Endodermal cell (in vitro differentiated cells): ENCODE results near the gene RNF144A. TPM values are rescaled to one million over a fixed set of nuclear protein-coding genes. Genes with fewer than 3 reads are reported as not detected.

Source experiments
- DNase-seq: peaks from one replicate; pipeline ENCODE4 v3.0.0-alpha.2; 2017
- H3K27ac ChIP-seq: 2 replicates; pipeline ENCODE4 v1.5.1; 2013; ENCODE audit warnings: mild to moderate bottlenecking, low read depth, low read length, moderate library complexity
- H3K27me3 ChIP-seq: 2 replicates; pipeline ENCODE4 v1.6.1; 2013; ENCODE audit warnings: mild to moderate bottlenecking, low read length, moderate library complexity; ENCODE audit not compliant: insufficient read depth, control insufficient read depth, poor library complexity, severe bottlenecking
- H3K36me3 ChIP-seq: 2 replicates; pipeline ENCODE4 v1.7.0; 2013; ENCODE audit warnings: mild to moderate bottlenecking, low read length, moderate library complexity; ENCODE audit not compliant: control insufficient read depth, insufficient read depth
- H3K4me1 ChIP-seq: one replicate; pipeline ENCODE4 v1.7.0; 2013; ENCODE audit warnings: low read length; ENCODE audit not compliant: control insufficient read depth, insufficient read depth
- H3K4me3 ChIP-seq: 2 replicates; pipeline ENCODE4 v1.5.1; 2013; ENCODE audit warnings: mild to moderate bottlenecking, low read length, moderate library complexity
- H3K9ac ChIP-seq: 2 replicates; pipeline ENCODE4 v1.6.1; 2013; ENCODE audit warnings: mild to moderate bottlenecking, low read length, moderate library complexity; ENCODE audit not compliant: poor library complexity, severe bottlenecking; ENCODE audit errors: extremely low read depth
- H3K9me3 ChIP-seq: 2 replicates; pipeline ENCODE4 v1.6.1; 2013; ENCODE audit warnings: mild to moderate bottlenecking, low read length, moderate library complexity; ENCODE audit not compliant: control insufficient read depth
- H3K27ac Mint-ChIP-seq: 2 replicates; pipeline ENCODE4 v1.8.0; 2020; ENCODE audit warnings: mixed read lengths
- H3K27me3 Mint-ChIP-seq: 2 replicates; pipeline ENCODE4 v1.8.0; 2021; ENCODE audit warnings: mild to moderate bottlenecking, mixed read lengths; ENCODE audit not compliant: insufficient read depth
- H3K36me3 Mint-ChIP-seq: 2 replicates; pipeline ENCODE4 v1.8.0; 2020; ENCODE audit warnings: low read depth, mixed read lengths
- H3K4me1 Mint-ChIP-seq: 2 replicates; pipeline ENCODE4 v1.8.0; 2020; ENCODE audit warnings: mixed read lengths
- H3K4me3 Mint-ChIP-seq: 2 replicates; pipeline ENCODE4 v1.8.0; 2020; ENCODE audit warnings: mild to moderate bottlenecking, moderate library complexity, mixed read lengths
- H3K9me3 Mint-ChIP-seq: 2 replicates; pipeline ENCODE4 v1.8.0; 2020; ENCODE audit warnings: mild to moderate bottlenecking, mixed read lengths
- WGBS, 2 experiments: methylation state at CpG; one replicate each; pipeline versions ENCODE4 v1.1.5 to v1.1.7; 2013; ENCODE audit warnings: missing lambda C conversion rate in 2 of 2, mixed read lengths in 1 of 2; ENCODE audit not compliant: insufficient coverage in 1 of 2, insufficient read length in 1 of 2; 5-methylcytosine and 5-hydroxymethylcytosine counted together
- long read RNA-seq, 4 experiments: library from polyadenylated mRNA in 2 of 4; library from RNA in 1 of 4; library from capped mRNA in 1 of 4; stranded (forward) in 3 of 4; unstranded in 1 of 4; transcript quantifications; one replicate each; pipeline ENCODE4 v2.0.0, GENCODE V29; 2020 to 2021; ENCODE audit warnings: inconsistent platforms in 1 of 4
- polyA plus RNA-seq, 2 experiments: library from polyadenylated mRNA; stranded (reverse); fragments of 50-300 nt; gene quantifications; one replicate each; pipeline ENCODE4 v1.2.3, GENCODE V29; 2013
- total RNA-seq, 2 donors: library from RNA; stranded (reverse); fragmentation: NEBNext Ultra II Directional in 1 of 2; extraction: Animal tissue kit (Norgen Biotek cat#: 25700) in 1 of 2; gene quantifications; 2 replicates in 1 of 2; 3 replicates in 1 of 2; pipeline ENCODE4 v1.2.1, GENCODE V29; 2021
- TF ChIP-seq, protein P1 (sequence below): fragments of 200-600 bp; sonication (generic); conservative IDR thresholded peaks from 2 replicates; pipeline ENCODE4 v1.5.0; 2021; ENCODE audit warnings: antibody characterized with exemption, mild to moderate bottlenecking

The RNF144A gene, protein sequence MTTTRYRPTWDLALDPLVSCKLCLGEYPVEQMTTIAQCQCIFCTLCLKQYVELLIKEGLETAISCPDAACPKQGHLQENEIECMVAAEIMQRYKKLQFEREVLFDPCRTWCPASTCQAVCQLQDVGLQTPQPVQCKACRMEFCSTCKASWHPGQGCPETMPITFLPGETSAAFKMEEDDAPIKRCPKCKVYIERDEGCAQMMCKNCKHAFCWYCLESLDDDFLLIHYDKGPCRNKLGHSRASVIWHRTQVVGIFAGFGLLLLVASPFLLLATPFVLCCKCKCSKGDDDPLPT
- total RNA-seq: 10 to 100 TPM; 12.4 to 26.0 TPM
- 31.7 TPM for polyA plus RNA-seq (2013, experiment 1 of 2)
- 25.7 TPM for polyA plus RNA-seq (2013, experiment 2 of 2)
- long read RNA-seq, experiment 1, partial matches to known transcripts: 1 of 6 reads
- long read RNA-seq, experiment 1, other reads (novel, unspliced or antisense): 5 of 6 reads
- long read RNA-seq, experiment 2, full-length matches to known transcripts: 16 of 35 reads
- long read RNA-seq, experiment 2, partial matches to known transcripts: 2 of 35 reads
- long read RNA-seq, experiment 2, other reads (novel, unspliced or antisense): 17 of 35 reads
- long read RNA-seq, experiment 3, full-length matches to known transcripts: 3 of 9 reads
- long read RNA-seq, experiment 3, partial matches to known transcripts: 3 of 9 reads
- long read RNA-seq, experiment 3, other reads (novel, unspliced or antisense): 3 of 9 reads
- long read RNA-seq, experiment 4: 0 reads

DNA sequence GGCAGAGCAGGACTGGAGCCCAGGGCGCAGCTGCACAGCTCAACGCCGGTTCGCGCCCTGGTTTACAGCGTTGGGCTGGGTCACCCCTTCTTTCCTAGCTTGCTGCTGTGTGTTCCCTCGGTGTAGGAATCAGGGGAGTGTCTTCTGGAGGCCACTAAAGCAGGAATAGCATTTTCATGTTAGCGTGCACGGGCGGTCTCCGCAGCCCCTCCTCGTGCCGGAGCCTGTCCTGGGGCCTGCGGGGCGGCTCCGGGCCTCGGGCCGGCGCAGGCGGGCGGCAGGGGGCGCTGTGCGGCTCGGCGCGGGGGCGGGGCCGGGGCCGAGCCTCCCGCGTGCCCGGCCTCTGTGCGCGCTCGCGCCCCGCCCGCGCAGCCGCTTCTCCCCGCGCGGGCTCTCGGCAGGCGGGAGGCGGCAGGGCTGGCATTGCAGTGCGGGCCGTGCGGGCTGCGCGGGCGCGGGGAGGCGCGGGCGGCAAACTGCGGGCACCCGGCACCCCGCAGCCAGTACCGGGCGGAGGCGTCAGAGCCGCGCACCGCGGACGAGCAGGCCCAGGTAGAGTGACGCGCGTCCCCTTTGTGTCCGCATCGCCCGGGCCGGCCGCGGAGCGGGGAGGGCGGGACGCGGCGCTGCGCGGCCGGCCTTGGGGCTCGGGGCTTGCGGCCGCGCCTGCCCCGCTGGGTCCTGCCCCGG, at the start of gene RNF144A:
Gene RNF144A (plus strand): TSS at position 342 of the 690 bp plus-strand sequence. CDS start 79,515 bp downstream, outside the sequence.
- Histone ChIP-seq H3K9me3 (no peaks in the 10 kb centered on the region), H3K36me3 (no peaks in the 10 kb centered on the region), H3K27me3 (peaks cover 11% of the 10 kb centered on the region), H3K9ac (peak within 1 kb of the TSS; percentile 55), H3K4me1 (no peaks in the 10 kb centered on the region), H3K4me3 (peak within 1 kb of the TSS; percentile 77), H3K27ac (peak within 1 kb of the TSS; percentile 70)
- Mint-ChIP-seq H3K27me3 (peaks cover 43% of the 10 kb centered on the region), H3K36me3 (peaks cover 3% of the 10 kb centered on the region), H3K4me3 (peak within 1 kb of the TSS; percentile 57), H3K4me1 (peaks cover 10% of the 10 kb centered on the region), H3K9me3 (peaks cover 4% of the 10 kb centered on the region), H3K27ac (peak within 1 kb of the TSS; percentile 68)
- 2% methylated on average over 15 to 90 of the region's 90 CpGs for WGBS, 2 experiments
- TF ChIP-seq, protein P1, sequence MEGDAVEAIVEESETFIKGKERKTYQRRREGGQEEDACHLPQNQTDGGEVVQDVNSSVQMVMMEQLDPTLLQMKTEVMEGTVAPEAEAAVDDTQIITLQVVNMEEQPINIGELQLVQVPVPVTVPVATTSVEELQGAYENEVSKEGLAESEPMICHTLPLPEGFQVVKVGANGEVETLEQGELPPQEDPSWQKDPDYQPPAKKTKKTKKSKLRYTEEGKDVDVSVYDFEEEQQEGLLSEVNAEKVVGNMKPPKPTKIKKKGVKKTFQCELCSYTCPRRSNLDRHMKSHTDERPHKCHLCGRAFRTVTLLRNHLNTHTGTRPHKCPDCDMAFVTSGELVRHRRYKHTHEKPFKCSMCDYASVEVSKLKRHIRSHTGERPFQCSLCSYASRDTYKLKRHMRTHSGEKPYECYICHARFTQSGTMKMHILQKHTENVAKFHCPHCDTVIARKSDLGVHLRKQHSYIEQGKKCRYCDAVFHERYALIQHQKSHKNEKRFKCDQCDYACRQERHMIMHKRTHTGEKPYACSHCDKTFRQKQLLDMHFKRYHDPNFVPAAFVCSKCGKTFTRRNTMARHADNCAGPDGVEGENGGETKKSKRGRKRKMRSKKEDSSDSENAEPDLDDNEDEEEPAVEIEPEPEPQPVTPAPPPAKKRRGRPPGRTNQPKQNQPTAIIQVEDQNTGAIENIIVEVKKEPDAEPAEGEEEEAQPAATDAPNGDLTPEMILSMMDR: peak; percentile 67
- peak; percentile 89 for DNase-seq

DNA sequence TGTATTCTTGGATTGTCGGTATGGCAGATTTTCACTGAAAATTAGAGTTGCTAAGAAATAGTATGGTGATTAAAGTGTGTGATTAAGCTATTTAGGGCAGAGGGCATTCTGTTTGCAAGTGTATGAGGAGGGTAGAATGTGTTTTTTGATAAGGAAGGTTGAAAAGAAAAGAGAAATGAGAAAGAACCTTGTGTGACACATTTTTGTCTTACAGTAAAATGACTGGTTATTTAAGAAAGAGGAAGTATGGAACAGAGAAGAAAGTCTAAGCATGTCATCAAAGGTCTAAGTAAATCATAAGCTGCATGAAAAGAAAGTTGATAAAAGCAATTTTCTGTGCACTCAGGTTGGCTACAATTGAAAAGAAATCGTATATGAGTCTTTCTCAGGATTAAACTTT, 44.8 kb upstream of the RNF144A start:
- WGBS, 2 experiments: 88 to 100% methylated on average over 1 to 2 of the region's 2 CpGs
- no peak for DNase-seq
- Mint-ChIP-seq H3K27ac (no peak overlapping the region), H3K4me3 (no peak overlapping the region), H3K36me3 (no peaks in the 10 kb centered on the region), H3K4me1 (no peaks in the 10 kb centered on the region), H3K9me3 (peaks cover 4% of the 10 kb centered on the region), H3K27me3 (peaks cover 14% of the 10 kb centered on the region)
- no peak overlapping the region for H3K4me3 ChIP-seq
- H3K9me3 ChIP-seq: peaks cover 9% of the 10 kb centered on the region
- H3K36me3 ChIP-seq: no peaks in the 10 kb centered on the region
- peaks cover 13% of the 10 kb centered on the region for H3K27me3 ChIP-seq
- TF ChIP-seq, protein P1: no peak
- H3K9ac ChIP-seq: no peak overlapping the region
- H3K4me1 ChIP-seq: no peaks in the 10 kb centered on the region
- no peak overlapping the region for H3K27ac ChIP-seq

DNA sequence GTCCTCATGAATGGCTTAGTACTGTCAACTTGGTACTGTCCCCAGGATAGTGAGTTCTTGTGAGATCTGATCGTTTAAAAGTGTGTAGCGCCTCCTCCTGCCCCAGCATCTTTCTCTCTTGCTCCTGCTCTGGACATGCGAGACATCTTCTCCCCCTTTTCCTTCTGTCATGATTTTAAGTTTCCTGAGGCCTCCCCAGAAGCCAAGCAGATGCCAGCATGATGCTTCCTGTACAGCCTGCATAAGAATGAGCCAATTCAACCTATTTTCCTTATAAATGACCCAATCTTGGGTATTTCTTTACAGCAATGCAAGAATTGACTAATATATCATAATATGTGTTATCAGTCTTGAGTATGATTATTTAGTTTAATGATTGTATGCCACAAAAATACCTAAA, 43.2 kb upstream of the RNF144A start:
- Mint-ChIP-seq H3K36me3 (no peaks in the 10 kb centered on the region), H3K9me3 (peaks cover 9% of the 10 kb centered on the region), H3K27me3 (peaks cover 14% of the 10 kb centered on the region), H3K4me1 (no peaks in the 10 kb centered on the region), H3K4me3 (no peak overlapping the region), H3K27ac (no peak overlapping the region)
- Histone ChIP-seq H3K36me3 (no peaks in the 10 kb centered on the region), H3K9me3 (peaks cover 13% of the 10 kb centered on the region), H3K27ac (no peak overlapping the region), H3K4me1 (no peaks in the 10 kb centered on the region), H3K27me3 (peaks cover 1% of the 10 kb centered on the region), H3K9ac (no peak overlapping the region), H3K4me3 (no peak overlapping the region)
- WGBS, 2 experiments: 90 to 100% methylated on average over 3 of the region's 3 CpGs
- no peak for DNase-seq
- TF ChIP-seq, protein P1: no peak
